ENCODE results near the gene RNF183.
A peak's percentile ranks its signal among the peaks of the same experiment; 100 is the strongest.

RNF183 gene, protein sequence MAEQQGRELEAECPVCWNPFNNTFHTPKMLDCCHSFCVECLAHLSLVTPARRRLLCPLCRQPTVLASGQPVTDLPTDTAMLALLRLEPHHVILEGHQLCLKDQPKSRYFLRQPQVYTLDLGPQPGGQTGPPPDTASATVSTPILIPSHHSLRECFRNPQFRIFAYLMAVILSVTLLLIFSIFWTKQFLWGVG

DNA sequence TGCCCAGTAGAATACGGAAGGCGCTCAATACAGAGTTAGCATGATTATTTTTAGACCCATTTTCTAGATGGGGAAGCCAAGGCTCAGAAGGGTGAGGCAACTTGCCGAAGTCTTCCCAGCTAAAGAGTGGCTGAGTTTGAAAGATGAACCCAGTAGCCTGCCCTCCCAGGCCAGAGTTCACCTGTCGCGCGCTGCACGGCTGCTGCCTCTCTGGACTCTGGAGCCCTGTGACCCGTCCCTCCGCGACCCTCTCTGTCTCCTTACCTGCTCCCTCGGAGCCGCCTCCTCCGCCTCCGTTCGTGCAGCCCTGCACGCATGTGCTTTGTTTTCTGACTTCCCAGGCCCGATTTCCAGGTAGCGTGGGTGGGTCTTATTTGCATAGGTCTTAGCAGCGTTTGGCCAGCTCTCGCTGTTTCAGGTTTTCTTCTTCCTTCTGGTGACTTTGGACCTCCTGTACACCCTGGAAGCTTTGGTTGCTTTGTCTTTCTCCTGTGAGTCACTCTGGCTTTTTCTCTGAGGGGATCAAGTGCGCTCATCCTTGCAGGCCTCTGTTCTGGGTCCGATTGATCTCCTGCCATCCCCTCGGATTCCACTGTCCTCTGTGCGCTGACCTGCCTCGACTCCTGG is at the start of gene RNF183:
TSS of gene RNF183 (minus strand) at position 585 of the 627 bp plus-strand sequence. CDS start 5,192 bp downstream, outside the sequence.
- DNase-seq, result no peak

DNA sequence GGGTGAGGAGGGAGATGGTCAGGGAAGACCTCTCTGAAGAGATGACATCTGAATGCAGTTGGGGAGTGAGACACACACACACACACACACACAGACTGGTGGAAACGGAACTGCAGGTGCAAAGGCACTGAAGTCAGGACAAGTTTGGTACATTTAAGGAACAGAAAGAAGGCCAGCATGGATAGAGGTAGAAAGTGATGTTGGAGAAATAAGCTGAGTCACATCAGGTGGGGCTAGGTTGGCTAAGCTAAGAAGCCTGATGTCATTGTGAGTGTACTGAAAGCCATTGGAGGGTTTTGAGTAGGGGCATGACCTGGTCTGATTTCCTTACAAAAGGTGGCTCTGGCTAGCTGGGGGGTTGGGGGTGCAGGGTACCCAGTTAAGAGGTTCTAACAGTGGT is 49.2 kb upstream of the RNF183 start:
- no peak for DNase-seq

DNA sequence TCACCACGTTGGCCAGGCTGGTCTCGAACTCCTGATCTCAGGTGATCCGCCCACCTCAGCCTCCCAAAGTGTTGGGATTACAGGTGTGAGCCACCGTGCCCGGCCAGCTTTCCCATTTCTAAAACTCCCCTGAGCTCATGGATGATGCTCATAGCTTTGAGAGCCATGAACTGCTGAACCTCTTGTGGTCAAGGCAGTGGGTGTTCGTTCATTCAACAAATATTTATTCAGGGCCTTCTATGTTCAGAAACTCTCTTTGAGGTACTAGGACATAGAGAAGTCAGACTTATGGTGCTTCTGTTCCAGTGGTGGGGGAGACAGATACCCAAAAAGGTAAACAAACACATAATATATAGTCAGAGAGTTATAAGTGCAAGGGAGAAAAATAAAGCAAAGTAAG is 48.8 kb upstream of the RNF183 start:
- DNase-seq, result no peak

DNA sequence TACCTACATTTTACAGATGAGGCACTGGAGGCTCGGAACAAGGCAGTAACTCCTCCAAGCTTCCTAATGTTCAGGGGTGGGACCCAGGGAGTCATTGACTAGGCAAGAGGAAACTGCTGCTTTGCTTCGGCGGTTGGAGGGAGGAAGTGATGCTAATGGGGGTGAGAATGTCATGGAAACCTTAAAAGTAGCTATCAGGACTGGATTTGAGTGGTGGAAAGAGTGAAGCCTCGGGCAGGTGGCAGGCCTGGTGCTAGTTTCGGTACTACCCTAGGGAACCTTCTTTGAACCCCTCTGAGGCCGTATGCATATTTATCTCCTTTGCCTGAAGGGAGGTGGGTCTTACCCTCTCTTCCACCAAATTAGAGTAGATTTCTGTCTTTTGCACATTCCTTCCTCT is 47.8 kb upstream of the RNF183 start:
- DNase-seq, result no peak

DNA sequence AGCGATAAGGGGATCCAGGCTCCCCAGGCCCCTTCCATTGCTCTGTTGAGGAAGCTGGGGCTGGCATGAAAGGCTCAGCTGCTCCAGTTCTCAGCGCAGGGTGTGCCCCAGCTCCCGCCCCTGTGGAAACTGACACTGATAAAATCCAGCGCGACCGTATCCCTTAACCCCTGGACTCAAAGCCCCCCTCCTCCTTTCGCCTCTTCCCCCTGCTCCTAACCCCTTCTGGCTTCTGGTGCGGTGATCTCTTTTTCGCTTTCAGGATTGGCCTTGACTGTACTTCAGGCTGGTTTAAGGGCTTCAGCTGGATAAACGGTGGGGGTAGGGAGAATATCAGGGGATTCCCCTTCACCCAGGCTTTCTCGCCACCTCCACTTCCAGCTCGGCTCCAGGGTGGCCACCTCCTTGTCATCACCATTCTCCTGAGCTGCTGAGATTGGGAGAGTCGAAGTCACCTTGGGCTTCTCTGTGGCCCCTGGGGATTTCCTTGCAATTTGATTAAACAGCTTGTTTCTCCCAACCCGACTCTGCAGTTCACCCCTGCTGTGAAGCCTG is 47.0 kb upstream of the RNF183 start:
- DNase-seq, result no peak

DNA sequence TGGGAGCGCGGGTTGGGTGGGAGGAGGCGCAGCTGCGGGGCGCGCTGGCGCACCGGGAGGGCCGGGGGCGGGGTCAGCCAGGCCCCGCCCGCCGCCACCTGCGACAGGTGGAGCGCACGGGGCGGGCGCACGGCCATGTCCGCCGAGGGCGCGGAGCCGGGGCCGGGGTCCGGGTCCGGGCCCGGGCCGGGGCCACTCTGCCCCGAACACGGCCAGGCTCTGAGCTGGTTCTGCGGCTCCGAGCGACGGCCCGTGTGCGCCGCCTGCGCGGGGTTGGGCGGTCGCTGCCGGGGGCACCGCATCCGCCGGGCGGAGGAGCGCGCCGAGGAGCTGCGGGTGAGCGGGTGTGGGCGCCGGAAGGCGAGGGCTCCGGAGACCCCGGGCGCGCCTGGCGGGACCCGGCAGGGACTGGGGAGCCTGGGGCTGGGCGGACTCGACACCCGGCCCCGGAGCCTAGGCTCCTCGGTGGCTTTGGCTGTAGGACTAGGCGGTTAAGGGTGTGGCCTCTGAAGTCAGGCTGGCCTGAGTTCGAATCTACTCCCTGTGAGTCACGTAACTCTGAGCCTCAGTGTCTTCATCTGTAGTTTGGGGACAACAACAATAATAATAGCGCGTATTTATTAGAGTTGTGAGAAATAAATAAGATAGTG is 46.4 kb upstream of the RNF183 start, which contains the start of gene BSPRY:
TSS of gene BSPRY (plus strand) at position 97 of the 650 bp plus-strand sequence. CDS start at position 136, 39 bp downstream.
- no peak for DNase-seq

DNA sequence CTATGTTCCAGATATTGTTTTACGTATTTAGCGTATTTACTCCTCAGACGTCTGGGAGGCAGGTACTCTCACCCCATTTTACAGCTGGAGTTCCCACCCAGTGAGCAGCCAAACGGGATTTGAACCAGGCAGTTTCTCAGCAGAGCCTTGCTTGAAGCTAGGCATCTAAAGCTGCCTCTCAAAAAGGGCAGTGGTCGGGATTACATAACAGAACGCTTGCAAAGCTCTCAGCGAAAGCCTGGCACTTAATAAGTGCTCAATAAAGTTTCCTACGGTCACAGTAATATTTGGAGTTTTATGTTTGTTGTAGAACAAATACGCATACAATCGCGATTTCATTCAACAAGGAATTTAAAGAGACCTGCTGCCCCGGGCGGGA is 45.9 kb upstream of the RNF183 start:
- no peak for DNase-seq

DNA sequence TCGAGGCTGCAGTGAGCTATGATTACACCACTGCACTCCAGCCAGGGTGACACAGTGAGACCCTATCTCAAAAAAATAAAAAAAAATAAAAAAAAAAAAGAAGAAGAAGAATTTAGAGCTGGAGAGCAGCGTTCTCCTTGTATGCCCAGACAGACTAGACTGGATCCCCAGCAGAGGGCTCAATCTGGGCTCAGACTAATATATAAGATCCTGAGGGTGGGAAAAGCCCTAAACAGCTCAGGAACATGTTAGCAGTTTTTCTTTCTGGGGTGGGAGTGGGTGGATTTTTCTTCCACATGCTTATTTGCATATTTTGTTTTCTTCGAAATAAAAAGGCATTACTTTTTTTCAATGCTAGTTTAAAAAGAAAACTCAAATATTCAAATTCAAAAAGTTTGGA is 45.3 kb upstream of the RNF183 start:
- DNase-seq, result no peak

DNA sequence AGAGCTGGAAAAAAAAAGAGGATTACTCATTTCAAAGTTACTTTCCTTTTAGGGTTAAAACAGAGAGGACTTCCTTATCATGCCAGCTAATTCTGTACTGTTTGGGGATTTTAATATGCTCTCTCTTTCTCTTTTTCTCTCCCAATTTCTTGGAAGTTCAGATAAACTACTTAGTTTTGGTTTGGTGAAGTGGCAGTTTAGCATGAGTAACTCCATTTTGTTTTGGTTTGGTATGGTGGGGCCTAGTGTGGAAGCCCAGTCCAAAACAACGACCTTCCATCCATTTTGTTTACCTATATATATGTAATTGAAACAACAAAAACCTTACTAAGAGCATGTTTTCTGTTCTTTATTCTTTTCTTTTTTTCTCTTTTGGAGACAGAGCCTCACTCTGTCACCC is 42.5 kb upstream of the RNF183 start:
- DNase-seq, result no peak

DNA sequence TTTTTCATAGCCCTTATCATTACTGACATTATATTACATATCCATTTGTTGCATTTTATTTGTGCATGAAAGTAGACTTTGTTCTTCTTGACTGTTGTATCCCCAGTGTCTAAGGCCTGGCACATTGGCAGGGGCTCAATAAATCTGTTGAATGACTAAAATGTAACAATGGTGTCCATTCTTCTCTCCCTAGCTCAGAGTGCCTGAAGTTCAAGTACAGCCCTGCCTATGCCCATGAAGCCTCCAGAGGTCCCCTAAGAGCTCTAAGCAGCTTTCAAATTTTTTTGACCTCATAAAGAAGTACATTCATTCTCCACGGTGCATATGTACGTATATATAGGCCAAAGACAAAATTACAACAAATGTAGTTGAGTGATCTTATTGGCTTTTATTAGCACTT is 42.0 kb upstream of the RNF183 start:
- DNase-seq, result no peak

DNA sequence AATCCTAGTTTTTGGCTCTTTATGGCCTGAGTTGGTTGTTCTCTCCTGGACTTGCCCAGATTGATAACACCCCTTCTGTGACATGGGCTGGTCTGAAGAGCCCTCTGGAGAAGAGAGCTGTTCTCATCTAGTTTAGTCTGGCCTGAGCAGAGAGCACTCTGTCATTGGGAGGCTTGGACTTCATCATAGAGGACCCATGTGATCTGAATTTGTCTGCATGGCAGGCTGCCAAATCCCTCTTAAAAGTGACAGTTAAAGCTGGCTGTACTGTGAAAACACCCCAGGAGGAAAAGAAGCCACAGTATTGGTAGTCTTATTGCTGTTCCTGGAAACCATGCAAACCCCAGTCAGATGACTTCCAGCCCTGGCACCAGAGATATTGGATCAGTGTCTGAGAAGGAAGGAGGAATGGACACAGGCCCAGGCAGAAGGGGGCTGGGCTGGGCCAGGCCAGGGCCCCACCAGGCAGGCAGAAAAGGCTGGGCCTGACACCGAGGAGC is 40.6 kb upstream of the RNF183 start:
- peak; percentile 43 for DNase-seq

DNA sequence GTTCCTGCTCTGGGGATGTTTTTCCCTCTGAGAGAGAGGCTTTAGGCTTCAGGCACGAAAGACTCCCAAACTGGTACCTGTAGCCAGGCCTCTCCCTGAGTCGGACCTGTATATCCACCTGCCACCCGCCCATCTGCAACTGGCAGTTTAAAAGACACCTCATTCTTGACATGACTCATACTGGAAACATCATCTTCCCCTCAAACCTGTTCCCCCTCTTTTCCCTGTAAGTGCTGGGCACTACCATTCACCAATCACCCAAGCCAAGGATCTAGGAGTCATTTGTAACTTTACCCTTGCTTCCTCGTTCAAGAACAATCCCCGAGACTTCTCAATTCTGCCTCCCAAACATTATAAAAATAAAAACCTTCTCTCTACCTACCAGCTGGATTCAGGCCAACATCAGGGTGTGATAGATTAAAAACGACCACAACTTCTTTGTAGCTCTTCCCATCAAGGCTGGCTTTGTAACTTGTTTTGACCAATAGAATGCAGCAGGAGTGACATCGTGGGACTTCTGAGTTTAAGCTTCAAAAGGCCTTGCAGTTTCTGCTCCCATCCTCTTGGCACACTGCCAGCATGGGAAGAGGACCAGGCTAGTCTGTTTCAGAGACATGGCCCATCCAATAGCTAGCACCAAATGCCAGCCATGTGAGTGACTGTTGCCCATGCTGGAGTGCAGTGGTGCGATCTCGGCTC is 38.7 kb upstream of the RNF183 start:
- peak; percentile 3 for DNase-seq

DNA sequence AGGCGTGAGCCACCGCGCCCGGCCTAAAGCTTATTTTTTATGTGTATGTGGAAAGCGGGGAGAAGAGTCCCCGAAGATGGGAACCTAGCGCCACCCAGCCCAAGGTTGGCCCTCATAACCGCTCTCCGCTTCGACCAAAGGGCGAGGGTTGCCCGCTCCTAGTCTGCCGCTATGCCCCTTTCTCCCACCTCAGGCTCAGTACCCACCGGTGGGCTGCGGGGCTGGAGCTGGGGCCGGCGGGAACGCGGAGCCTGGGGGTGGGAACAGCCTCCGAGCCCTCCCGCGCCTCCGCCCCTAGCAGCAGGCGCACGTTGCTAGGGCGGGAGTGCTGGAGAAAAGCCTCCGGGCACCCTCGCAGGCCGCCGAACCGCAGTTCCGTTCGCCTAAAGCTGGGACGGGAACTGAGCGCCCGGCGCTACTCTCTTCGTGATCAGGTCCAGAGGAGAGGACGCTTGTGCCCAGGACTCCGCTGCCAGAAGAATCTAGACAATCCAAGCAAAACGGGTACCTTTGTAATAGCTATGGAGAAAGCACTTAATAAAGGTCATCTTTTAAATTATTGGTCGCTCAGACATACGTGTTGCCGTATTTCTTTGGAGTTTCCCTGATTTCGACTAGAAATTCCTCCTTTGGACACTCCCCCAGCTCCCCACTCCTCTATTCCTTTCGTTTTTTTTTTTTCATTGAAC is 37.0 kb upstream of the RNF183 start, which contains the start of gene WDR31:
TSS of gene WDR31 (minus strand) at position 265 of the 689 bp plus-strand sequence. CDS start 8,253 bp downstream, outside the sequence.
- DNase-seq, result peak; percentile 88

DNA sequence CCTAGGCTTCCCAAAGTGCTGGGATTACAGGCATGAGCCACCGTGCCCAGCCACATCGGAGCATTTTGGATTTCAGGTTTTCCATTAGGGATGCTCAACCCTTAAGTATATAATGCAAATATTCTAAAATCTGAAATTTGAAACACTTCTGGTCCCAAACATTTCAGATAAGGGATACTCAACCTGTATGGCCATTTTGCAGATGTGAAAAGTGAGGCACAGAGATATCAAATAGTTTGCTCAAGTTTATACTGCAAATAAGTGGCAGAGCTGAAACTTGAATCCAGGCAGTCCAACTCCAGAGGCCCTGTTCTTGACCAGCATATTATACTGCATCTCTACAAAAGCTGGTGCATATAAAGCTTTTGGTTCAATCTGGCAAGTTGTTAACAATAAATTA is 34.5 kb upstream of the RNF183 start:
- no peak for DNase-seq

DNA sequence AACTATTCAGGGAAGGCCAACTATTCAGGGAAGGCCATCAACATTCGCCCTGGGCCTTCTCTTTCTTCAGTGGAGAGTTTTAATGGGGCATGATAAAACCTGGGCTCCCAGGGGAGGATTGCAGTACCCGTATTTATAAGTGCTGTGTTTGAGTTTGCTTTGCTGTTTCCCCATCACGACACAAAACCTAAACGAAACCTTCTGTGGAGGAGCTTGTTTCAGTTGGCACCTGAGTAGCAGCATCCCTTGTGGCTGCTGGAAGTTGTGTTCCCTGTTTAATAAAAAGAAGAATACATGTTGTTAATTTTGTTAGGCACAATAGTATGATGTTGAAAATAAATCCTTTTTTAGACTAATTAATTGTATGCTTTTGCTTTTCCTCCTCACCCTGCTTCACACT is 28.6 kb upstream of the RNF183 start:
- DNase-seq, result no peak

DNA sequence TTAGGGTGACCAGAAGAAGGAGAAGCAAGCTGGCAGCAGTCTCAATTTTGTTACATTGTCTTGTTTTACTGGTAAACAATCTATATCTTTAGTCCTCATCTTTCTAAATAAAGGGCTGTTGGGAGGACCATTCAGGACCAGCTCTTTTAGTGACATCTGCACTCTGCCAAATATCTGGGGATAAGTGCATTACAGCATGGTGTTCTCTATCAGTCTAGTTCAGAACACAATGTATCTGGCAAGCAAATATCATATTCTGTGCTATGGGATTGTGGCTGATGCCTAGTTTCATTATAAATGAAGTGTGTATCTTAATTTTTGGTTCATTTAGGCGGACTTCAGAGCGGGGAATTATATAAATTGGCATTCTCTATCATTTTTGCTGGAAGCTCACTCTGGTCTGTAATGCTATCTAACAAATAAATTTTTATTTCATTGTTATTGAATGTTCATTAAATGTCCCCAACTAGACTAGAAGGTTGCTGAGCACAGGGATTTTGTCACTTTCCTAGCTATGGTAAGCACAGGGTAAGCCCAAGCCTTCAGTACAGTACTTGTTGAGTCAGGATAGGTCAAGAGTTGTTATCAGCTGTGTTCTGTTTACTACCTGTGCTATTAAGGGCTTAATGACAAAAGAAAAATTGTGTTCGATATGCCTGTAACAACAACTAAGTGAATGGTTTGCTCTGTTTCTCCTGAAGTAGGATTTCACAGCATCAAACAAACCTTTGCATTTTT is 25.0 kb upstream of the RNF183 start:
- DNase-seq, result no peak

DNA sequence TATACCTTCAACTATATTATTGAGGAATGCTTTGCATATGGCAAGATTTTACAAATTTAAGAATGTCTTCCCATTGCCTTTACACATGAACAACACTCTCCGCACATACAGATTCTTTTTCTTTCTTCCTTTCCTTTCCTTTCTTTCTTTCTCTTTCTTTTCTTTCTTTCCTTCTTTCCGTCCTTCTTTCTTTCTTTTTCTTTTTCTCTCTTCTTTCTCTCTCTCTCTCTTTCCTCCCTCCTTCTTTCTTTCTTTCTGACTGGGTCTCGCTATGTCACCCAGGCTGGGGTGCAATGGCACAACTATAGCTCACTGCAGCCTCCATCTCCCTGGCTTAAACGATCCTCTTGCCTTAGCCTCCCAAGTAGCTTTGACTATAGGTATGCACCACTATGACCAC is 23.1 kb upstream of the RNF183 start:
- DNase-seq, result no peak

DNA sequence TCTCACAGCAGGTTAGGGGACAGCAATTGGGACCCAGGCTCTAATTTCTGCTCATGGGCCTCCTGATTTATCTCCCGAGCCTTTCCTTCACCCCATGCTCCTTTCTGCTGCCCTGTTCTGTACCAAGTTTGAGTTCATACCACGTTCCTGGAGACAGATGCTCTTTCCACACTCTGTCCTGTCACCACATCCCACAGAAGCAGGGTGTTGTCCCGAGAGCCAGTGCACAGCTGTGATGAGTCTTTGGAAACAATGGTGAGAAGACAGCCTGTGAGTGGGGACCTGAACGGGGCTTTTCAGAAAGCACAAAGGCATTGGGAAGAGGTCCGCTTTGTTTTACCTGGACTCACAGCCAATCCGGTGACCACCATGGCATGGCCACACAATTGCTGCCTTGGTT is 19.5 kb upstream of the RNF183 start:
- DNase-seq, result no peak

DNA sequence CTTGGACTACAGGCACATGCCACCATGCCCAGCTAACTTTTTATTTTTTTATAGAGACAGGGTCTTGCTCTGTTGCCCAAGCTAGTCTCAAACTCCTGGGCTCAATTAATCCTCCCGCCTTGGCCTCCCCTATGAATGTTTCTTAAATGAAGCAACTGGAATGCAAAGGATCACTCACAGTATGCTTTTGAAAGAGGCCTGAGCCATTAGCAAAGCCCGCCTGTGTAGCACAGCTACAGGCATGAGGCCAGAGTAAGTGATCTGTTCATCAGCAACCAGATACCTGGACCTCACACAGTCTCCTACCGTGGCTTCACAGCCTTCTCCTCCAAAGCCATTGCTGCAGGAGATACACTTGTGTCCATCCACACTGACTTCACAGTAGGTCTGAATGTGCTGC is 16.9 kb upstream of the RNF183 start:
- DNase-seq, result no peak

DNA sequence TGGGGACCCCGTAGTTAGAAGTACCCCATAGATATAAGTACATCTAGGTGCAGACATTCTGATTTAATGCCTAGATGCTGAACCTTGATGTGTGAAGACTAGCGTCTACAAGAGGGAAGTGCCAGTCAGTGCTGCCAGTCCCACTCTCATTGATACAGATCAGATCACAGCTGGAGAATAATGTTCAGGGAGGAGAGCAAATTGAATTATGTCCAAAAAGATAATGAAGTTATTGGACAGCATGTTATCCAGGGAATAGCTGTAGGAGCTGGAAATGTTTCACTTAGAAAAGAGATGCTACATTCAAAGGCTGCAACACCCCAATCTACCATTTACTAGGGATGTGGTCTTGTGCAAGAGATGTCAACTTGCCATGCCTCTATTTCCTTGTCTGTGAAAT is 15.9 kb upstream of the RNF183 start:
- DNase-seq, result no peak

DNA sequence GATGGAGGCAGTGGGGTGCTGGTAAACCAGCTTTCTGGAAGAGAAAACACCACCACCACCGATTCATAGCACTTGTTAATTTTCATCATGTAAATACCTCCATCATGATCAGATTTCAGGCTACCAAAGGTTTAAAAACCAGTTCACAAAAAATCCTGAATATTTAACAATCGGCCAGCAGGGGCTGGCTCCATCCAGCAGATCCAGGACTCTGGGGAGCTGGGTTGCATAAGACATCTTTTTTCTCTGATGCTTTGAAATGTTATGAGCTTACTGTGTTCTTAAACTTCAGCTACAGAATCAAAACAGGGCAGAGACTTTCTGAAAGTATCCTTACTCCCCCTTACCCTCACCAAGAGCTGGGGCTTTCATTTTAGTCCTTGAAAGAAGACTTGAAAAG is 14.6 kb upstream of the RNF183 start:
- DNase-seq, result no peak

DNA sequence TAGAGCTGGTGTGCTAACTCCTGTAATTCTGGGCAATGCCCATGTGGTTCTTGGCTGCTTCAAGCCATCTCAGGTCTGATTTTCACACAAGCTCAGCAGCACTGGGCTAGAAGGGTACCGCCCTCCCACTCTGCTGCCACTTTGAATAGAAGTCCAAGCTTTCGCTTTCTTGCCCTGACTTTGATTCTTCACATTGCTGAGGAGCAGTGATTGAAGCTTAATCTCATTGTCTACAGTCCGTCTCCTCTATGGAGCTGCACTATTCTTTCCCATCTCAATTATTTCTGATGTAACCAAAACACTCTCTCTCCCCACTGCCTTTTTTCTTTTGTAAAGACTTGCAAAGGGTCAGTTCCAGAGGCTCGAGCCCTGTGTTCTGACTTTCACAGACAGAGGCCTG is 12.9 kb upstream of the RNF183 start:
- DNase-seq, result no peak

All from fibroblast of skin of right biceps (primary cell).